HS-27A (cell line): ENCODE results near the gene FAM83D.
"Not testable (repeated sequence)": the region's sequence is repeated elsewhere in the genome, so short reads cannot be mapped to it uniquely, and the experiment has no call there.

Experiments used
- DNase-seq: peaks from one replicate; pipeline ENCODE4 v3.0.0-alpha.2; 2012; ENCODE audit warnings: low read depth, missing footprints

Gene FAM83D

GRCh38 chr20:38935967-38936407 lies 9.8 kb downstream of the FAM83D start:
- no peak for DNase-seq

DNA sequence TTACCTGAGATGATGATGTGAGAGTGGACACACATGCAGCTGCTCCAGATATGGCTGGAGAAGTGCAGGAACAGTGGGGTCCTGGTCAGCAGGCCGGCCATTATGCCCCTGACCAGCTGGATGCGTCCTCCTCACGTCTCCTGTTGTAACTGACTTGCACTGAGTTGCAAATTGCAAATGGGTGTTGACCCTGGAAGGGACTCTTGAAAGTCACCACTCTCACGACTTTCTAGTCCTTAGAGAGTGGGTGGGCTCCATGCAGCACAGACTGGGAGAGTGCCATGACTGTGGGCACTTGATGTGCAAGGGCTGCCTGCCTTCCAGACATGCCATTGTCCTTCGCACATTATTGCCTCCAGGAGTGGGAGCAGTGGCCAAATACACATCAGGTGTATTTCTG lies 10.8 kb downstream of the FAM83D start:
- DNase-seq = no peak

DNA sequence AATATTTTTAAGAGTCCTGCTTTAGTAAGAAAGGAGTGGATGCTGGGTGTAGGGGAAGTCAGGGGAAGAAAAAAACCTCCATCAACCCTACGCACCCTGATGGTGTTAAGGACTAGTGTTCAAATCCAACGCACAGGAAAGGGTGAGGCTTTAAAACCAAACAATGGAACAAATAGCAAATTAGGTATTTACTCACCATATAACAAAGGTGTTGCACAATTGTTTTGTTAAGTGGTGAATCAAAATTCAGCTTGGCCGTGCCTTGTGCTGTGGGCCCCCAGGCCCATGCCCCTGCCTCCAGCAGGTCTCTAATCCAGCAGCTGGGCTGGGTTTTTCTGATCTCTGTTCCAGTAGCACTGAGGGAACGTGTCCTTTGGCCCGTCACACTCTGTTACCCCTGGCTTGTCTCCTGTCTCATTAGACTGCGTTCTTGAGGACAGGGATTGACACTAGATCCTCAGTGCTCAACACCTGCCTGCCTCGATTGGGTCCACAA lies 11.8 kb downstream of the FAM83D start:
- no peak for DNase-seq

DNA sequence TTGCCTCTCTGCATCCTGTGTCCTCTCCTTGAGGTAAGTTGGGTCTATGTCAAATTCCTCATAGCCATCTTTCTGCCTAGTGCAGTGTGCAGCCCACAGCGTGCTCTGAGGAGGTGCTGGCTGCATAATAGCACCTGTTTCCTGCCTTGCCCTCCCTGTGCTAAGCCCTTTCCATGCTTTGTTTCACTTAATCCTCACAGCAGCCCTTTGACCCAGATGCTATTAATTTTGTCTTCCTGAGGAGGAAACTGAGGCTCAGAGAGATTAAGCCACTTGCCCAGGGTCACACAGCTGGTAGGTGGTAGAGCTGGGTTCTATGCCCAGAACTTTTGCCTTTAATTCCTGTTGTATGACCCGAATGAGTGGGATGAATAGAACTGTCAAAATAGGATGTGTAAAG lies 13.5 kb downstream of the FAM83D start:
- DNase-seq = no peak

DNA sequence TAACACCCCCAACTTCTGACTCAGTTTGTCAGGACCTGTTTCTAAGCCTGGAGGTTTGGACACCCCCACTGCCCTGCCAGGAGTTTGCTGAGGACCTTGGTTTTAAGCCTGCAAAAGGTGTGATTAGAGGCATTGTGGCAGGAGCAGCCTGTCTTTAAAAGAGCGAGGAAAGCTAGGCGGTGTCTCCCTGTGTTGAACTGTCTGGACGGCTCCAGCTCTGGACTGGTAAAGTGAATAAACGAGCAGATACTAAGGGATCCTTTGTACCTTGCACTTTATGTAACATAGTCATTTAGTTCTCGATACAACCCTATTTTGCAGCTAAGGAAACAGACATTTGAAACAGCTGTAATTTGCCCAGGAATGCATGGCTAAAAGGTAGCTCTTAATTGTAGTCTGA lies 14.4 kb downstream of the FAM83D start:
- DNase-seq = no peak

DNA sequence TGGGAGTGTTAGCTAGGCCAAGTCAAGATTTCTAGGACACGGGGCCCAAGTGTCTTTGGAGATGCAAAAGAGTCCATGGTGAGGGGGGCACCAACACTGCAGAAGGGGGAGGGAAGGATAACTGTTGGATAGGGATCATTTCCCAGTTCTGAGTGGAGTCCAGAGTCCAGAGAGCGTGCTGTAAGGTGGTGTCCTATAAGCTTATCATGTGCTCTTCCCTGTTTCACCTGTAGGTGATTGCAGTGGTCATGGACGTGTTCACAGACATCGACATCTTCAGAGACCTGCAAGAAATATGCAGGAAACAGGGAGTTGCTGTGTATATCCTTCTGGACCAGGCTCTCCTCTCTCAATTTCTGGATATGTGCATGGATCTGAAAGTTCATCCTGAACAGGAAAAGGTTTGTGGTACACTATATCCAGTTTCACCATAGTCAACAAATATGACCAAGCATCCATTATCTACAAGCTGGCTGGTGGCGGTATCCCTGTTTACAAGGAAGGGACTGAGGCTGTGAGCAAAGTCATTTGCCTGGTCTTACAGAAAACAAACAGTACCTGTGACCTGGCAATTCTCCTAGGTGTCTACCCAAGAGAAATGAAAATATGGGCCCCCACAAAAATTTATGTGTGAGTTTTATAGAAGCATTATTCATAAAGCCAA lies 15.6 kb downstream of the FAM83D start:
- DNase-seq = no peak

GRCh38 chr20:38945012-38945411 lies 18.8 kb downstream of the FAM83D start:
- no peak for DNase-seq

GRCh38 chr20:38946836-38947235 lies 20.6 kb downstream of the FAM83D start:
- no peak for DNase-seq

DNA sequence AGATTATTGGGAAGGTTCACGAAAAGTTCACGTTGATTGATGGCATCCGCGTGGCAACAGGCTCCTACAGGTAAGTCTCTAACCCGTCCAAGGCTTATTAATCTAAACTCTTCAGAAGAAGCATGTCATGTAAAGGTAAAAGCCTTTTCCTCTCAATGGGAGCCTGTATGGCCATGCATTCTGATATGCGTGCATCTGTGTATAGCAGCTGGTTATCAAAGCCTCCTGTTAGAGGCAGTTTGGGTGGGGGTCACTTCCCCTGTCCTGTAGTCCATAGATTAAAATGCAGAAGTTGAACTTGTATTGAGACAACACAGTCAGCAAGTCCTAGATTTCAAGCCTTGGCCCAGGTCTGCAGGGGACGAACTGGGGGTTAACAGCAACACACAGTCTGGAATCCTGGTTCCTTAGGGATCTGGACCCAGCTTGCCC lies 21.7 kb downstream of the FAM83D start:
- no peak for DNase-seq

DNA sequence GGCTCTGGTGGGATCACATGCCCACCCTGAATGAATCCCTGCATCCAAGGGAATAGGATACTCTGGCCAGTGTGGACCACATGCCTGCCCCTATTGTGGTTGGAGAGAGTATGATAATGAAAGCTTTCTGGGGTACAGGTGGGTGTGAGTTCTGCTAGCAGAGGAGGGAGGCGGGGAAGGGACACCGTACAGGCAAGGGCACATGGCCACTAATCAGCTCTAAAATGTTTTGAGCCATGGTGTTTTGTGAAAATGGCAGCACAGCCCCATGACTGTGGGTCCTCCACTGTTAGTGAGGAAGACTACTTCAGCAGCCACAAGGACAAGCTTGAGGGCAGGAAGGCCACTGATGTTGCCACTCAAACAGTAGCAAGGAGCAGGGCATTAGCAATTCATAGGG lies 24.0 kb downstream of the FAM83D start:
- no peak for DNase-seq

- DNase-seq = no peak
Measured at GRCh38 chr20:38951611-38952010, 25.4 kb downstream of the FAM83D start.

DNA sequence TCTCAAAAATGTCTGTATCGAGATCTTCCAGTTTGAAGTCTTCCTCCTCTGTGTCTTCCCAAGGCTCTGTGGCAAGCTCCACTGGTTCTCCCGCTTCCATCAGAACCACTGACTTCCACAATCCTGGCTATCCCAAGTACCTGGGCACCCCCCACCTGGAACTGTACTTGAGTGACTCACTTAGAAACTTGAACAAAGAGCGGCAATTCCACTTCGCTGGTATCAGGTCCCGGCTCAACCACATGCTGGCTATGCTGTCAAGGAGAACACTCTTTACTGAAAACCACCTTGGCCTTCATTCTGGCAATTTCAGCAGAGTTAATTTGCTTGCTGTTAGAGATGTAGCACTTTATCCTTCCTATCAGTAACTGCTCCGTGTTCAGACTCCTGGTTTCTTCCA lies 25.9 kb downstream of the FAM83D start:
- no peak for DNase-seq

DNA sequence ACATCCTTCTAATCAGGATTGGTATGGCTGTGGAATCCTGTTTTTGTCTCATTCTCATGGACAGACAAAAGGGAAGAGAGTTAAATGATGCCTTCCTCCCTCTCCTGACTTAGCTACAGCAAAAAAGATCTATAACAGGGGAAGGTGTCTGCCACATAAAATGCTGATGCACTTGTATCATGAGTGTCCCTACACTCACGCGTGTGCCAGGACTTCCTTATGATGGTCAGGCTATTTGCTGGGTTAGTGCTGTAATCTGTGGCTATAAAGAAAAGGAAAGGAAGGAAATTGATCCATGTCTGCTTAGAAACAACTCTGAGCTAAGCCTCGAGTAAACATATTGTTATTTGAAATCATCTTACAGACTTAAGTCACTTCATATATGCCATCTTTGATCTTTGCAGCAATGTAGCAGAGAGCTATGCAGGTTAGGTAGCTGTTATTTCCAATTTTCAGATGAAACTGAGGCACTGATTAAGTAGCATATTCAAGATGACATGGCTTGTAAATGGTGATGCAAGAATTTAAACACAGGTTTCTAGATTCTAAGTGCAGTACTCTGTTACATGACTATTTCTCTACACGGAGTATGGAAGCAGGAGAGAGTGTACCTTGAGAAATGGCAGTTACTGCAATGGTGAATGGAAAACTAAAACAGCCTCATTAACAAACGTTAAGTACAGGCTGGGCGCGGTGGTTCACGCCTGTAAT lies 27.6 kb downstream of the FAM83D start:
- no peak for DNase-seq

GRCh38 chr20:38957235-38957876 lies 31.1 kb downstream of the FAM83D start:
- DNase-seq = no peak

DNA sequence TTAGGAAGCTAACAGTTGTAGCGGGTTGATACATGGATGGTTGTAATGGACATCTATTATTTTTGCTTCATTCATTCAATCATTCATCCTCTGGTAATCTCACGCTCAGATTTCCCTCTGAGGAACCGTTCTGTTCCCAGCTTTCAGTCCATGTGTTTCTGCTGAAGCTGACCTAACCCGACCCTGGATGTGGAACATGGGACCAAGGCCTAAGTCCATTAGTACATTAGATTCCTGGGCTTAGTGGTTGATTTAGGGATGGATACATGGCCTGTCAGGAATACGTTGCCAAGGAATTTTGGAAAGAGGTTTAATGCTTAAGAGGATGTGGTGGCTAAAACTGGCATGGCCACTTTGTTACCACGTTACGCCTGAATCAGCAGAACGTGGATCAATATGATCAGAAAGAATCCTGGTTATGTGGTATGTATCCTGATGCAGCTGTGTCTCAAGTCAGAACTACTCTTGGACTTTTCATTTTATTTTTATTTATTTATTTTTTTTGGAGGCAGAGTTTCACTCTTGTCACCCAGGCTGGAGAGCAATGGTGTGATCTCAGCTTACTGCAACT lies 31.8 kb downstream of the FAM83D start:
- DNase-seq = no peak

DNA sequence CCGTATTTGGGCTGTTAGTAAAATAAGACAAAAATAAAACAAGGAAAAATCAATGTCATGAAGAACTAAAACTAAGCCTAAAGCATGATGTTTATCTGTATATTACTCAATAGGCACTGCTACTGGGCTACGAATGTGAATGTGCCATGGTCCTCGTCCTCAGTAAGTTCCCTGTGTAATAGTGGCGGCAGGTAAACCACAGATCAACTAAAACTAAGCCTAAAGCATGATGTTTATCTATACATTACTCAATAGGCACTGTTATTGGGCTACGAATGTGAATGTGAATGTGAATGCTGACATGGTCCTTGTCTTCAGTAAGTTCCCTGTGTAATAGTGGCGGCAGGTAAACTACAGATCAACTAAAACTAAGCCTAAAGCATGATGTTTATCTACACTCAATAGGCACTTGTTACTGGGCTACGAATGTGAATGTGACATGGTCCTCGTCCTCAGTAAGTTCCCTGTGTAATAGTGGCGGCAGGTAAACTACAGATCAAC lies 34.0 kb downstream of the FAM83D start:
- DNase-seq = not testable (repeated sequence)

GRCh38 chr20:38961530-38962043 lies 35.4 kb downstream of the FAM83D start:
- DNase-seq = no peak

- DNase-seq = peak; percentile 87
Measured at GRCh38 chr20:38962044-38962927, 36.1 kb downstream of the FAM83D start, which contains the start of gene DHX35. DHX35 (plus strand) TSS chr20:38962344; CDS start chr20:38962368, 24 bp downstream.

DNA sequence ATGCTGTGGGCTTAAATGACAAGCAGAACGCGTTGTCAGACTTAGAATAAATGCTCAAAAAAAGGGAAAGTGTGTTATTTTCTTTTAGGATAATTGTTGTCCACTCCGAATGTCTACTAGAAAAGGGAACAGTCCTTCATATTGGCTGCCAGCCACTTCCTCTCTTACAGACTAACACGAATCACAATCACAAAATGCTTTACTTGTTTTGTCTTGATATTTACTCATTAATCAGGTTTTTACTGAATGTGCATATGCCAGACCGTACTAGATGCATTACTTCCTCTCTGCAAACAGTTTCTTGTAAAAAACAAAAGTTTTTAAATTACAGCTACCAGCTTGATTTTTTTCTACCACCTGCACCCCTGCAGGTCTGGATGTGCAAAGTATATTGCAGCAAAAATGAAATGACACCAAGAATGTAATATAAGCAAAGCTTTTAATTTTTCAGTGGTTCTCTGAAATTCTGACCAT lies 36.7 kb downstream of the FAM83D start:
- no peak for DNase-seq

DNA sequence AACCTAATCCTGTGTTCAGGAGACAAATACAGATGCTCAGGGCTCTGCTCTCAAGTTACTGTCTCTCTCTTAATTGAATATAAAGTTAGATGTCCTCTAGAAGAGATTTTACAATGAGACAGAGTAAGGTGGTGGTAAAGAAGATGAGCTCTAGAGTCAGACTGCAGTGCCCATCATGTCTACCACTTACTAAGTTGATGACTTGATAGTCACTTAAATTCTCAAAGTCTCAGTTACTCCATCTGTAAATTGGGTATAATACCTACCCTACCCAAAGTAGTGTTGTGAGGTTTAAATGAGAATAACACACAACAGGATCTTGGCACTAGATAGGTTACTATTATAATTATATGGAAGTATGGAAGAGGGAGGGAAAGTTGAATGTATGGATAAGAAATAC lies 37.5 kb downstream of the FAM83D start:
- DNase-seq = no peak

- DNase-seq = no peak
Measured at GRCh38 chr20:38965264-38965663, 39.0 kb downstream of the FAM83D start.
